ENCODE data around the gene MYL9.

Gene MYL9

DNA sequence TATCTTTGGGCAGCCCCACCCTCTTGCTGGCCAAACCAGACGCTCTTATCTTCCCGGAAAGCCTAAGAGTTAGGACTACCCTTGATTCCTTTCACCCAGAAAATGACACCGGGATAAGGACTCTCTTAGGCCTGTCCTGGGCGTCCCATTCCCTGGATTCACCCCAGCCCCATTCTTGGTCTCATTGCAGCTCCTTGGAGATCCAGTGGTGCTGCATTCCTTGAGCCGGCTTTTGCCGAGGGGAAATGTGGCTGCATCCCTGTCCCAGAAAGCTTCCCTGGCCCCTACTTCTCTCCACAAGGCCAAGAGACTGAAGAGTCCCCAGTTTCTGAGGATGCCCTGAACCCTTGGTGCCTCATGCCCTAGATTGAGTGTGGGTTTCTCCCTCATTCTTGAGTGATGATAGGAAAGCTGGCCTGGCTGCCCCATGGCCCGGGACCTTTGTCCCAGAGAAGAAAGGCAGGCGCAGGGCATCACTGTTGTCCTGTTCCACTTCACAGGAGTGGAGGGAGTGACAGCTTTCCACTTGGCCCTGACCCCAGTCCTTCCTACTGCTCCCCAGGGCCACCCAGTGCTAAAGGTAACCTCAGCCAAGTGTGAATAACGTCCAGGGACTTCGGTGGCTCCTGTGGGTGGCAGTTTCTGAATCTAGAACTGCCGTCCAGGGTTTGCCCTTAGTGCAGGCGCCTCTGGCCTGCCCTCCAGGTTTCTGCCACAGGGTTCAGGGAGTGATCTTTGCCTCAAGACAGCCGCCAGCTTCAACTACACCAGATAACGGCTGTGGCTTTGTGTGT is 42.7 kb upstream of the MYL9 start:
- TF ChIP-seq, protein P1, sequence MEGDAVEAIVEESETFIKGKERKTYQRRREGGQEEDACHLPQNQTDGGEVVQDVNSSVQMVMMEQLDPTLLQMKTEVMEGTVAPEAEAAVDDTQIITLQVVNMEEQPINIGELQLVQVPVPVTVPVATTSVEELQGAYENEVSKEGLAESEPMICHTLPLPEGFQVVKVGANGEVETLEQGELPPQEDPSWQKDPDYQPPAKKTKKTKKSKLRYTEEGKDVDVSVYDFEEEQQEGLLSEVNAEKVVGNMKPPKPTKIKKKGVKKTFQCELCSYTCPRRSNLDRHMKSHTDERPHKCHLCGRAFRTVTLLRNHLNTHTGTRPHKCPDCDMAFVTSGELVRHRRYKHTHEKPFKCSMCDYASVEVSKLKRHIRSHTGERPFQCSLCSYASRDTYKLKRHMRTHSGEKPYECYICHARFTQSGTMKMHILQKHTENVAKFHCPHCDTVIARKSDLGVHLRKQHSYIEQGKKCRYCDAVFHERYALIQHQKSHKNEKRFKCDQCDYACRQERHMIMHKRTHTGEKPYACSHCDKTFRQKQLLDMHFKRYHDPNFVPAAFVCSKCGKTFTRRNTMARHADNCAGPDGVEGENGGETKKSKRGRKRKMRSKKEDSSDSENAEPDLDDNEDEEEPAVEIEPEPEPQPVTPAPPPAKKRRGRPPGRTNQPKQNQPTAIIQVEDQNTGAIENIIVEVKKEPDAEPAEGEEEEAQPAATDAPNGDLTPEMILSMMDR (IDR thresholded peaks at IDR 0.05; ENCODE audit: control insufficient read depth, extremely low read depth, insufficient read depth) = no peak
- no peak overlapping the region for H3K4me3 ChIP-seq (ENCODE audit: low read depth, low read length)
- DNase-seq (ENCODE audit: low read depth) = no peak

DNA sequence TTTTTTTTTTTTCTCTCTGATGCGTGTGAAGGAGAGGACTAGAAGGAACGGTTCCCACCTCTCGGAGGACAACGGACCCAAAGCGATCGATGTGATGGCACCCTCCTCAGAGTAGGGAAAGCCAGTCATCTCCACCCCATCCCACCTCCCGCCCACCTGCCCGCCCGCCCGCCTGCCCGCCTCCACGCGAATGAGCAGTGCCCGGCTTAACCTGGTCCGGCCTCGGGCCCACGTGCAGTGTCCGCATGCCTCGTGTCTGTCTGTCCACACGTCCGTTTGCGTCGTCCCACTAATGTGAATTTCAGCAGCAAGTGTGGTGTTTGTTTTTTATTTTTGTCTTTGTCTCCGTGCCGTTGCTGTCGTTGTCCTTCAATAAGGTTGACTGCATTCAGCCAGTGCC is 42.1 kb upstream of the MYL9 start:
- DNase-seq (ENCODE audit: low read depth) = no peak
- TF ChIP-seq, protein P1 (IDR thresholded peaks at IDR 0.05; ENCODE audit: control insufficient read depth, extremely low read depth, insufficient read depth) = no peak
- H3K4me3 ChIP-seq (ENCODE audit: low read depth, low read length) = no peak overlapping the region

DNA sequence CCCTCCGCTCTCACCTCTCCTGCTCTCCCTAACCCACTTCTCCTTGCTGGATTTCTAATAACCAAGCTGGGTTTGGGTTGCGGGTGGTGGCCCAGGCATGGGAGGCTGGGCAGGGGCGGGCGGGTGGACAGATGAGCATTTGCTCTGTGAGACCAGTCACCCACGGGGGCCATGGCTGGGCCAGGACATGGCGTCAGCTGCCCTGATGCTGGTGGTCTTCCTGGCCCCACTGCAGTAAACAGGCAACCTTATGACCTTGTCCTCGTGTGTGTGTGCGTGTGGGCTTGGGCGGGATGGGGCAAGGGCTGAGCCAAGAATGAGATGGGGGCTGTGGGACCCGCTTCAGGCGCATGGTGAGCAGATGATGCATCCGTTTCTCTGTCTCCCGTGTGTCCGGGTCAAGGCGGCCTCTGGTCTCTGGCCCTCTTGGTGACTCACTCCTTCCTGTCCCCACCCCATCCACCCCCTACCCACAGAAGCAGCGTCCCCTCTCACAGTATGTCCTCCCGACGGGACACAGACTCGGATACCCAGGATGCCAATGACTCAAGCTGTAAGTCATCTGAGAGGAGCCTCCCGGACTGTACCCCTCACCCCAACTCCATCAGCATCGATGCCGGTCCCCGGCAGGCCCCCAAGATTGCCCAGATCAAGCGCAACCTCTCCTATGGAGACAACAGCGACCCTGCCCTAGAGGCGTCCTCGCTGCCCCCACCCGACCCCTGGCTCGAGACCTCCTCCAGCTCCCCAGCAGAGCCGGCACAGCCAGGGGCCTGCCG is 41.4 kb upstream of the MYL9 start:
- DNase-seq (ENCODE audit: low read depth) = no peak
- TF ChIP-seq, protein P1 (IDR thresholded peaks at IDR 0.05; ENCODE audit: control insufficient read depth, extremely low read depth, insufficient read depth) = no peak
- no peak overlapping the region for H3K4me3 ChIP-seq (ENCODE audit: low read depth, low read length)

DNA sequence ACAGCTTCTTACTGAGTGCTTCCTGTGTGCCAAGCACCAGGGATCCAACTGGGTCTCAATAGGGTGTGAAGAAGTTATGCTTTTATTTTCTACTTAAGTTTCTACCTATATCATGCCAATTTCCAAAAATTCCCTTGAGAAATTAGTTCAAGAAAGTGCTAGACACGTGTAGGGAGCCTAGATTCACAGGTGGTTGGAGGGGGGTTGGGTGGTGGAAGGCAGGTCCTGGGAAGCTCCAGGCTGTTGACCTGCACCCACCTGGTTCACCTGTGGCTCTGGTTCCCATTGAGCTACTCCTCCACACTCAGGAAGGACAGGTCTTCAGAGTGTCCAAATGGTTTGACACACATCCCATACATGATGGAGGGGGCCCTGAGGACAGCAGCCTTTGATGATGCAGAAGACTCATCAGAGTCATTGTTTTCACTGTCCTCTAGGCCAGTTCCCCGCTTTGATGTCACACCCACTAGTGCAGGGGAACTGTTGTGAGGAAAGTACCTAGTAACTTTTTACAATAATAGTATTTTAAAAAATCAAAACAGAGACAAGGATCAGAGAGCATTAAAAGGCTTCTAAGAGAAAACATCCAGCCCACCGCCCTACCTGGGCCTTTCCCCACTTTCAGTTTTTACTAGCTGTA is 39.8 kb upstream of the MYL9 start:
- TF ChIP-seq, protein P1 (IDR thresholded peaks at IDR 0.05; ENCODE audit: control insufficient read depth, extremely low read depth, insufficient read depth) = no peak
- no peak for DNase-seq (ENCODE audit: low read depth)
- no peak overlapping the region for H3K4me3 ChIP-seq (ENCODE audit: low read depth, low read length)

DNA sequence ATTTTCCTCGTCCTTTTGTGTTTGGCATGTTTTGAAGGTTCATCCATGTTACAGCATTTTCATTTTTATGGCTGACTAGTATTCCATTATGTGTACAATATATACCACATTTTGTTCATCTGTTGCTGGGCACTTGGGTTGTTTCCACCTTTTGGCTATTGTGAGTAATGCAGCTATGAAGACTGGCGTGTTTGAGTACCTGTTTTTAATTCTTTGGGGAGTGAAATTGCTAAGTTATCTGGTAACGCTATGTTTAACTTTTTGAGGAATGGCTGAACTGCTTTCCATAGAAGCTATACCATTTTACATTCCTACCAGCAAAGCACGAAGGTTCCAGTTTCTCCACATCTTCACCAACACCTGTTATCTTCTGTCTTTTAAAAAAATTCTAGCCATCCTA is 37.0 kb upstream of the MYL9 start:
- DNase-seq (ENCODE audit: low read depth) = no peak

DNA sequence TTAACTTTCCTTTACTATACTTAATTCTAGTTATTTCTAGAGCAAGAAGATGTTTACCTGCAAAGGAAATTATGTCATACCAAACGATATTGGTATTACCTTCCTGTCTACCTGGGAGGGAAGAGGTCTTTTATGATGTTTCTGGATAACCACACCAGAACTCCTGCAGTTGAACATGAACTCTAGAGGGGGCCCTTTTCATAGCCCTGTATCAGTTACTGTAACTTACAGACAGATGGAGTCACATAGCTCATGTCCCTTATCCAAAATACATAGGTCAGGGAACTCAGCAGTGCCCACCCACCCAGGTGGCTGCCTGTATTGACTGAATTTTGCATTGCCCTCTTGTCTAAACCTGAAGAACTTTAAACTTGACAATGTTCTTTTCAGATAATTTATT is 35.1 kb upstream of the MYL9 start:
- no peak for DNase-seq (ENCODE audit: low read depth)
- no peak overlapping the region for H3K4me3 ChIP-seq (ENCODE audit: low read depth, low read length)
- TF ChIP-seq, protein P1 (IDR thresholded peaks at IDR 0.05; ENCODE audit: control insufficient read depth, extremely low read depth, insufficient read depth) = peak; percentile 28; the same call in 1 of the 2 replicates

More for the DNA sequence above, 37.0 kb upstream of the MYL9 start:
- TF ChIP-seq, protein P1 (IDR thresholded peaks at IDR 0.05; ENCODE audit: control insufficient read depth, extremely low read depth, insufficient read depth) = no peak
- no peak overlapping the region for H3K4me3 ChIP-seq (ENCODE audit: low read depth, low read length)
